H1 (cell line): ENCODE data around the gene P2RY8. TPM values are rescaled to one million over a fixed set of nuclear protein-coding genes. Genes with fewer than 3 reads are reported as not detected.

ENCODE experiments used
- CTCF ChIA-PET: fragments of 300-600 bp; sonication (Branson Sonifier 250); formaldehyde crosslinking; loops from one replicate; lab custom pipeline; 2021; ENCODE audit not compliant: partially characterized antibody; lab: Charles Lee
- POLR2A ChIA-PET: fragments of 300-600 bp; sonication (Branson Sonifier 250); formaldehyde crosslinking; loops from one replicate; lab custom pipeline; 2021; ENCODE audit warnings: inconsistent platforms; ENCODE audit not compliant: partially characterized antibody; lab: Charles Lee
- DNase-seq, 2 experiments: peaks; one replicate each; pipeline versions ENCODE4 v3.0.0 to v3.0.0-alpha.2; 2010 to 2022; ENCODE audit warnings: low spot score in 2 of 2, low read depth in 1 of 2, mixed read lengths in 1 of 2
- FAIRE-seq: peaks from 2 replicates; lab custom pipeline; 2011; peaks lifted over from hg19 to GRCh38; lab: Jason Lieb, UNC
- H2AFZ ChIP-seq: 2 replicates; pipeline ENCODE4 v1.8.1; 2012; ENCODE audit warnings: low read length, inconsistent platforms
- H2AK5ac ChIP-seq: 2 replicates; pipeline ENCODE4 v1.6.1; 2013; ENCODE audit warnings: low read depth, low read length
- H2BK120ac ChIP-seq: replicated peaks from 2 replicates; pipeline ENCODE3; 2013; ENCODE audit warnings: low read depth, low read length, inconsistent platforms
- H2BK12ac ChIP-seq: 2 replicates; pipeline ENCODE4 v1.6.1; 2013; ENCODE audit warnings: low read depth, low read length
- H2BK15ac ChIP-seq: 2 replicates; pipeline ENCODE4 v1.6.1; 2013; ENCODE audit warnings: low read length
- H2BK20ac ChIP-seq: 2 replicates; pipeline ENCODE4 v1.6.1; 2013; ENCODE audit warnings: low read length
- H2BK5ac ChIP-seq: 2 replicates; pipeline ENCODE4 v1.6.1; 2013; ENCODE audit warnings: low read depth, low read length
- H3K14ac ChIP-seq: 2 replicates; pipeline ENCODE4 v1.6.1; 2013; ENCODE audit warnings: inconsistent platforms; ENCODE audit not compliant: insufficient read length
- H3K18ac ChIP-seq: 2 replicates; pipeline ENCODE4 v1.6.1; 2013; ENCODE audit warnings: low read length; ENCODE audit errors: extremely low read depth
- H3K23ac ChIP-seq: 2 replicates; pipeline ENCODE4 v1.6.1; 2013; ENCODE audit warnings: inconsistent platforms; ENCODE audit not compliant: insufficient read length
- H3K23me2 ChIP-seq: 2 replicates; pipeline ENCODE4 v1.6.1; 2013; ENCODE audit warnings: low read depth, low read length
- H3K27ac ChIP-seq: 2 replicates; pipeline ENCODE4 v1.6.1; 2011; ENCODE audit warnings: low read depth, low read length, inconsistent platforms
- H3K27me3 ChIP-seq, 4 experiments: replicated peaks in 1 of 4; 1 replicate in 1 of 4; 2 replicates in 3 of 4; pipeline versions ENCODE4 v1.6.1 to v1.8.1; 2011 to 2013; ENCODE audit warnings: low read length in 3 of 4, mild to moderate bottlenecking in 3 of 4, inconsistent platforms in 2 of 4, mixed read lengths in 2 of 4, moderate library complexity in 1 of 4; ENCODE audit not compliant: control insufficient read depth in 3 of 4, insufficient read depth in 3 of 4; ENCODE audit errors: extremely low read depth in 1 of 4
- H3K36me3 ChIP-seq, 4 experiments: 2 replicates each; pipeline versions ENCODE4 v1.6.1 to v1.8.1; 2011 to 2013; ENCODE audit warnings: mild to moderate bottlenecking in 4 of 4, low read length in 3 of 4, moderate library complexity in 2 of 4, control low read depth in 1 of 4, inconsistent platforms in 1 of 4; ENCODE audit not compliant: insufficient read depth in 4 of 4, control insufficient read depth in 2 of 4
- H3K4ac ChIP-seq: replicated peaks from 2 replicates; pipeline ENCODE3; 2013; ENCODE audit warnings: low read length, low read depth, mixed read lengths, inconsistent platforms; ENCODE audit not compliant: insufficient read length
- H3K4me1 ChIP-seq, 4 experiments: replicated peaks in 1 of 4; 1 replicate in 1 of 4; 2 replicates in 3 of 4; pipeline versions ENCODE4 v1.6.1 to v1.8.1; 2011 to 2013; ENCODE audit warnings: low read length in 3 of 4, inconsistent platforms in 2 of 4, mixed read lengths in 1 of 4; ENCODE audit not compliant: insufficient read depth in 4 of 4, control insufficient read depth in 3 of 4
- H3K4me2 ChIP-seq, 2 experiments: 2 replicates each; pipeline versions ENCODE4 v1.6.1 to v1.8.1; 2011 to 2013; ENCODE audit warnings: low read depth in 2 of 2, low read length in 2 of 2, control low read depth in 1 of 2, inconsistent platforms in 1 of 2, mild to moderate bottlenecking in 1 of 2; ENCODE audit not compliant: insufficient read depth in 1 of 2
- H3K4me3 ChIP-seq, 4 experiments: fragments of 200-600, 300-600 bp in 1 of 4; sonication (generic), shearing (Covaris generic), sonication (Bioruptor Twin) in 1 of 4; 2 replicates each; pipeline versions ENCODE4 v1.5.1 to v1.8.1; 2011 to 2016; ENCODE audit warnings: low read length in 4 of 4, low read depth in 3 of 4, control low read depth in 2 of 4, inconsistent platforms in 2 of 4, mild to moderate bottlenecking in 2 of 4, mixed read lengths in 1 of 4, moderate library complexity in 1 of 4; ENCODE audit not compliant: insufficient read depth in 2 of 4; ENCODE audit errors: extremely low read depth in 1 of 4
- H3K56ac ChIP-seq: replicated peaks from 2 replicates; pipeline ENCODE3; 2013; ENCODE audit warnings: low read depth, mild to moderate bottlenecking, mixed read lengths, low read length, inconsistent platforms; ENCODE audit not compliant: insufficient read length
- H3K79me1 ChIP-seq: 2 replicates; pipeline ENCODE4 v1.6.1; 2013; ENCODE audit warnings: low read depth, low read length, control low read depth
- H3K79me2 ChIP-seq, 2 experiments: 2 replicates each; pipeline versions ENCODE4 v1.6.1 to v1.8.1; 2012 to 2013; ENCODE audit warnings: low read length in 2 of 2, mild to moderate bottlenecking in 2 of 2, inconsistent platforms in 1 of 2; ENCODE audit not compliant: insufficient read depth in 2 of 2, control insufficient read depth in 1 of 2
- H3K9ac ChIP-seq, 4 experiments: replicated peaks in 1 of 4; 1 replicate in 1 of 4; 2 replicates in 3 of 4; pipeline versions ENCODE4 v1.6.1 to v1.8.1; 2011 to 2013; ENCODE audit warnings: low read depth in 3 of 4, low read length in 3 of 4, control low read depth in 2 of 4, mild to moderate bottlenecking in 2 of 4, moderate library complexity in 2 of 4, inconsistent platforms in 1 of 4; ENCODE audit errors: extremely low read depth in 1 of 4
- H3K9me3 ChIP-seq, 2 experiments: 2 replicates each; pipeline versions ENCODE4 v1.6.1 to v1.8.1; 2012 to 2013; ENCODE audit warnings: mild to moderate bottlenecking in 2 of 2, moderate library complexity in 2 of 2, control low read depth in 1 of 2, inconsistent platforms in 1 of 2, low read depth in 1 of 2, low read length in 1 of 2, mixed read lengths in 1 of 2; ENCODE audit not compliant: insufficient read depth in 2 of 2
- H4K20me1 ChIP-seq, 2 experiments: replicated peaks in 1 of 2; 2 replicates each; pipeline versions ENCODE3 to v1.8.1; 2011 to 2013; ENCODE audit warnings: inconsistent platforms in 2 of 2, low read length in 2 of 2, mild to moderate bottlenecking in 1 of 2; ENCODE audit not compliant: insufficient read depth in 2 of 2, control insufficient read depth in 1 of 2
- H4K5ac ChIP-seq: 2 replicates; pipeline ENCODE4 v1.6.1; 2013; ENCODE audit warnings: low read length, low read depth, mixed read lengths, inconsistent platforms; ENCODE audit not compliant: insufficient read length
- H4K8ac ChIP-seq: 2 replicates; pipeline ENCODE4 v1.8.0; 2013; ENCODE audit warnings: mild to moderate bottlenecking, moderate library complexity, low read length, inconsistent platforms; ENCODE audit not compliant: insufficient read depth; ENCODE audit errors: extremely low read depth
- H4K91ac ChIP-seq: replicated peaks from 2 replicates; pipeline ENCODE3; 2013; ENCODE audit warnings: low read length, mixed read lengths, inconsistent platforms; ENCODE audit not compliant: insufficient read length
- POLR2A ChIP-seq, 2 experiments: IDR thresholded peaks; 1 replicate in 1 of 2; 2 replicates in 1 of 2; pipeline ENCODE4 v1.6.1; 2011; ENCODE audit warnings: low read depth in 2 of 2, low read length in 2 of 2, mild to moderate bottlenecking in 2 of 2; ENCODE audit errors: control extremely low read depth in 1 of 2
- SP2 ChIP-seq: IDR thresholded peaks from 2 replicates; pipeline ENCODE4 v1.6.1; 2012; ENCODE audit warnings: mild to moderate bottlenecking, low read length, inconsistent platforms
- WGBS, 2 experiments: shearing (Covaris generic) in 1 of 2; methylation state at CpG; one replicate each; pipeline versions ENCODE4 v1.1.6 to v1.1.7; 2013 to 2015; ENCODE audit warnings: low lambda C conversion rate in 2 of 2, mixed read lengths in 2 of 2, inconsistent platforms in 1 of 2, low coverage in 1 of 2, missing lambda C conversion rate in 1 of 2; ENCODE audit not compliant: insufficient replicate concordance in 2 of 2, insufficient coverage in 1 of 2, insufficient read length in 1 of 2; ENCODE audit errors: extremely low coverage in 1 of 2, missing lambda C conversion rate in 1 of 2; 5-methylcytosine and 5-hydroxymethylcytosine counted together
- polyA plus RNA-seq, 7 experiments: library from polyadenylated mRNA; depleted of rRNA in 3 of 7; stranded (reverse) in 5 of 7; unstranded in 2 of 7; fragments of >200 nt in 5 of 7; fragments of 200-250 nt in 2 of 7; gene quantifications; 1 replicate in 5 of 7; 2 replicates in 1 of 7; 4 replicates in 1 of 7; pipeline versions ENCODE4 v1.2.1 to v1.2.3, GENCODE V29; 2011 to 2013; ENCODE audit warnings: missing spikeins in 2 of 7, mixed read lengths in 2 of 7
- total RNA-seq: library from RNA; stranded (reverse); fragmentation: NEBNext Ultra II Directional; extraction: Animal tissue kit (Norgen Biotek cat#: 25700); gene quantifications from 2 replicates; pipeline ENCODE4 v1.2.1, GENCODE V29; 2021

Gene P2RY8
- total and polyA plus RNA-seq, 2 of the 8 experiments (the other 6 are each of a cell fraction or from before 2014, with no cell fraction given) = 0.09 to 0.15 TPM

- Histone ChIP-seq H3K9me3 (peaks cover 0 to 10% of the 10 kb centered on the region in 2 experiments; a peak in 1 of 4 replicates), H3K4me1 (no peaks in the 10 kb centered on the region), H4K5ac (no peak overlapping the region), H3K36me3 (peaks cover 31 to 79% (median 67%) of the 10 kb centered on the region in 4 experiments), H3K4me3 (no peak overlapping the region), H4K91ac (no peak overlapping the region), H4K20me1 (peaks cover 0 to 15% of the 10 kb centered on the region in 2 experiments), H3K18ac (no peak overlapping the region), H3K23ac (no peak overlapping the region), H2BK120ac (no peak overlapping the region), H3K4ac (no peak overlapping the region), H2BK20ac (no peak overlapping the region), H3K14ac (no peak overlapping the region), H3K4me2 (no peak overlapping the region), H3K9ac (no peak overlapping the region), H2AK5ac (no peak overlapping the region), H3K27me3 (no peaks in the 10 kb centered on the region), H3K79me1 (no peaks in the 10 kb centered on the region), H3K27ac (no peak overlapping the region), H3K23me2 (peaks cover 12% of the 10 kb centered on the region; the same call in 1 of the 2 replicates), H2BK12ac (no peak overlapping the region), H3K56ac (no peak overlapping the region), H2BK5ac (no peak overlapping the region), H2BK15ac (no peak overlapping the region), H4K8ac (no peak overlapping the region), H3K79me2 (no peaks in the 10 kb centered on the region), H2AFZ (no peak overlapping the region)
- POLR2A ChIA-PET = no interaction called here
- TF ChIP-seq SP2 (no peak), POLR2A (IDR thresholded peaks at IDR 0.05; ENCODE audit: control extremely low read depth in 1 of 2, low read depth in 2 of 2, low read length in 2 of 2) (0 out of 3 replicates have a peak, but pooled peaks of 1 of the 2 experiments have one; percentile 34)
- CTCF ChIA-PET = no interaction called here
- FAIRE-seq (no peak), DNase-seq (no peak)
- WGBS, 2 experiments = 86% methylated on average over 2 of the region's 2 CpGs; no CpG with 5 or more reads in 1 of the 2 experiments
These were observed 113.8 kb downstream of the P2RY8 start for GRCh38 chrX:1423215-1423614.
